ENCODE data around the gene PRKCH.

DNA sequence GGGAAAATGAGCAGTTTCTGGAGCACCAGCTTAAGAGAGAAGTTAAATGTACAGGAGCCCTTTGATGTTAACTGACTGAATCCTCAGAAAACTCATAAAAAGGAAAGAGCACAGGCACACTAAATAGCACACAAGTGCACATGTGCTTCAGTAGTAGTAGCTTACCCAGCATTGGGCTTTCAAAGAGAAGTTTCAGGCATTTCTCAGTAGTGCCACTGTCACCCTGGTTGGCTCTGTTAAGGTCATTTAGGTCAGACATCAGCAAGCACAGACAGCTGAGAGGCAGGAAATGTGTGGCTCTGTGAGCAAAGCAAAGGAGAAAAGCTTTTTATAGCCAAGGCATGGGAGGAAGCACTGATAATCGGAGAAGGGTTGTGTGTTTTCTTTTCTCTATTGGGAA lies 277.6 kb downstream of the PRKCH start:
- TF ChIP-seq POLR2A (IDR thresholded peaks at IDR 0.05; ENCODE audit: low read depth, low read length) (no peak), POLR2AphosphoS5 (IDR thresholded peaks at IDR 0.05; ENCODE audit: low read depth, low read length) (no peak), TAF1 (IDR thresholded peaks at IDR 0.05; ENCODE audit: low read depth, low read length) (no peak), PAX5 (IDR thresholded peaks at IDR 0.05; ENCODE audit: insufficient read depth, low read length, severe bottlenecking) (no peak), SPI1 (IDR thresholded peaks at IDR 0.05; ENCODE audit: low read depth, low read length) (no peak)
